ENCODE measurements around the gene KIF16B. TPM values are rescaled to one million over a fixed set of nuclear protein-coding genes. Genes with fewer than 3 reads are reported as not detected.

KIF16B gene
- total RNA-seq, 2 experiments from 2014 or later = 8.8 to 8.9 TPM

DNA sequence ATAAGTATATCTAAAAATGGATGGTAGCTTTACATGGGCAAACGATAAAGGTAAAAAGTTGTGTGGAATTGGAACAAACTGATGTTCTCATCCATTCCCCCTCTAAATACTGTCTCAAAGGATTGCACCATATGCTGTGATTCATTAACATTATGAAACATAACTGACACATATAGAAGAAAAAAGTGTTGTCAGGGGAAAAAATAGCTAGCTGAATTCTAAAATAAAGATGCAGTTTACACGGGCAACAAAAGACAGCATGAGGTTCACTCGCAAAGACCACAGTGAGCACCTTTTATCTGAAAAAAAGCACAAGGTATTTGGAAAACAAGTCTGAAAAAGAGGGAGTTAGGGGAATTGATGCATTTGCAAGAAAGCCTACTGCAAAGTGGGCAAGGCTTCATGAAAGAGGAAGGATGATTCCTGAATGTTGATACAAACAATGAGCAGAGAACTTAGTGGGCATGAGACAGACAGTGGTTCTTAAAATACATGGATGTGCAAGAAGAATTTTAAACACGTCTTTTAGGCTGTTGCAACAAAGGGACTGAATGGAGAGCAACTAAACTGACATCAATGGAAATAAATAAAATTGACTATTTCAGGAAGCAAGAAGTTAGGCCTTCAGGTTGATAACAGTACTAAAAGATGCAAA, 280.9 kb downstream of the KIF16B start:
- Mint-ChIP-seq H3K4me3 (no peak overlapping the region), H3K27ac (no peak overlapping the region), H3K9me3 (peaks cover 6% of the 10 kb centered on the region), H3K36me3 (ENCODE audit: low read depth) (no peaks in the 10 kb centered on the region), H3K27me3 (no peaks in the 10 kb centered on the region), H3K4me1 (no peaks in the 10 kb centered on the region)
- ChIA-PET POLR2A (no interaction called here), CTCF (no interaction called here)
- no peak for DNase-seq

- no peaks in the 10 kb centered on the region for H3K27me3 Mint-ChIP-seq
- CTCF ChIA-PET = no interaction called here
- H3K27ac Mint-ChIP-seq = no peak overlapping the region
- no peaks in the 10 kb centered on the region for H3K4me1 Mint-ChIP-seq
- peaks cover 6% of the 10 kb centered on the region for H3K9me3 Mint-ChIP-seq
- no peak overlapping the region for H3K4me3 Mint-ChIP-seq
- no peak for DNase-seq
- no peaks in the 10 kb centered on the region for H3K36me3 Mint-ChIP-seq (ENCODE audit: low read depth)
- POLR2A ChIA-PET = no interaction called here
These were observed 282.9 kb downstream of the KIF16B start for GRCh38 chr20:16290358-16290757.

- H3K9me3 Mint-ChIP-seq = peaks cover 15% of the 10 kb centered on the region
- CTCF ChIA-PET = no interaction called here
- H3K4me3 Mint-ChIP-seq = no peak overlapping the region
These were observed 285.5 kb downstream of the KIF16B start for GRCh38 chr20:16287776-16288175.

GRCh38 chr20:16286601-16287000, 286.6 kb downstream of the KIF16B start:
- CTCF ChIA-PET = no interaction called here
- POLR2A ChIA-PET = no interaction called here
- no peaks in the 10 kb centered on the region for H3K36me3 Mint-ChIP-seq (ENCODE audit: low read depth)

More at GRCh38 chr20:16287776-16288175, 285.5 kb downstream of the KIF16B start:
- DNase-seq = no peak
- H3K27me3 Mint-ChIP-seq = no peaks in the 10 kb centered on the region
- H3K4me1 Mint-ChIP-seq = no peaks in the 10 kb centered on the region
- H3K27ac Mint-ChIP-seq = no peak overlapping the region
- H3K36me3 Mint-ChIP-seq (ENCODE audit: low read depth) = no peaks in the 10 kb centered on the region
- POLR2A ChIA-PET = no interaction called here

DNA sequence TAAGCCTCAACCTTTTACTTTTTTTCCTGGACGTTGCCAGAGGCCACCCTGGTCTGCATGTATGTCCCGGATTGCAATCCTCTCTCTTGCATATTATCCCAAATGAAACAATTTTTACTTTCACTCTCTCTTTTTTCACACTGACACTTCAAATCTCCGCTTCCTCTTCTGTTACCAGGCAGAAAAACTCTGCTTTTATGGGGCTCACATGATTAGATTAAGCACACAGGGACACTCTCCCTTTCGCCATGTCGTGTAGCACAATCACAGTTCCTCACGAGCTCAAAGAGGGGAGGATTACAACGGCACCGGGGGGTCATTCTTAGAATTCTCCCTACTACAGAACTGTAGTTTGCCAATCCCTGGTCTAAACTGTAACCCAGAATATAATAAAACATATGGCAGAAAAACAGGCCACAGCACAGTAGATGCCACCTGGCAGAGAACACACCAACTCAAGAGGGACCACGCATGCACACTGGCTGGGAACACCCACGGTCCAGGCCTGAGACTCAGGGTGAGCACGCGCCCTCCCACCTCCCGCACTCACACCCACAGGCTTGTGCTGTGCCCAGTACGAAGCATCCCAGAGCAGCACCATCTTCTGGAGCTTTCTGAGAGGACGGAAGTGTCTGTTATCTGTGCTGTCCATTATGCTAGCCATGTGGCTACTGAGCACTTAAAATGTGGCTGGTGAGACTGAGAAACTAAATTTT, 288.7 kb downstream of the KIF16B start:
- Mint-ChIP-seq H3K27me3 (no peaks in the 10 kb centered on the region), H3K4me3 (no peak overlapping the region), H3K36me3 (ENCODE audit: low read depth) (no peaks in the 10 kb centered on the region), H3K27ac (no peak overlapping the region), H3K4me1 (no peaks in the 10 kb centered on the region), H3K9me3 (peaks cover 12% of the 10 kb centered on the region)
- DNase-seq = no peak
- ChIA-PET POLR2A (no interaction called here), CTCF (no interaction called here)

More at GRCh38 chr20:16286601-16287000, 286.6 kb downstream of the KIF16B start:
- no peaks in the 10 kb centered on the region for H3K4me1 Mint-ChIP-seq
- H3K4me3 Mint-ChIP-seq = no peak overlapping the region
- no peak for DNase-seq
- H3K27ac Mint-ChIP-seq = no peak overlapping the region
- peaks cover 15% of the 10 kb centered on the region for H3K9me3 Mint-ChIP-seq
- H3K27me3 Mint-ChIP-seq = no peaks in the 10 kb centered on the region

DNA sequence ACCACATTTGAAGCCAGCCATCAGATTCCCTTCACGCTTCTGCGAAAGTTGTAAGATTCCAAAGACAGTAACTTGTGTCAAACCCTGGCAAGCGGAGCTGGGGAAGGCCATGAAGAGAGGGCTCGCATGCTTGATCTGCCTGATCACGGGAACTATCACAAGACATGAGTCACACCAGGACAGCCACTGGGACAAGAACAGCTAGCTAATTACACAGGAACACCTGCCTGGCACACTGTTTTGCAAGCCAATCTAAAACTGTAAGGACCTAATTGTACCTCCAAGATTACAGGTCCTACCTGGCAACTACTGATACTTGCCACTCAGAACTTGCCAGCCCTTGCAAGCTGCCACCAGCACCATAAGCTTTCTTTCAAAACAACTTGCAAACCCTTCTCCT, 289.3 kb downstream of the KIF16B start:
- H3K4me3 Mint-ChIP-seq = no peak overlapping the region
- H3K27me3 Mint-ChIP-seq = no peaks in the 10 kb centered on the region
- peaks cover 10% of the 10 kb centered on the region for H3K9me3 Mint-ChIP-seq
- DNase-seq = no peak
- no peak overlapping the region for H3K27ac Mint-ChIP-seq
- no peaks in the 10 kb centered on the region for H3K4me1 Mint-ChIP-seq
- ChIA-PET POLR2A (no interaction called here), CTCF (no interaction called here)
- H3K36me3 Mint-ChIP-seq (ENCODE audit: low read depth) = no peaks in the 10 kb centered on the region

GRCh38 chr20:16283307-16283706, 289.9 kb downstream of the KIF16B start:
- POLR2A ChIA-PET = no interaction called here
- no peaks in the 10 kb centered on the region for H3K36me3 Mint-ChIP-seq (ENCODE audit: low read depth)
- H3K4me3 Mint-ChIP-seq = no peak overlapping the region
- H3K9me3 Mint-ChIP-seq = peaks cover 10% of the 10 kb centered on the region
- H3K4me1 Mint-ChIP-seq = no peaks in the 10 kb centered on the region
- CTCF ChIA-PET = no interaction called here
- no peak overlapping the region for H3K27ac Mint-ChIP-seq
- no peak for DNase-seq
- no peaks in the 10 kb centered on the region for H3K27me3 Mint-ChIP-seq

GRCh38 chr20:16280219-16280618, 293.0 kb downstream of the KIF16B start:
- DNase-seq = no peak
- ChIA-PET POLR2A (no interaction called here), CTCF (interaction anchor here (0.7 kb wide), 1 partner anchor 542 kb away, joined by 3 read pairs; no protein-coding TSS in a partner anchor)
- no peaks in the 10 kb centered on the region for H3K27me3 Mint-ChIP-seq
- H3K9me3 Mint-ChIP-seq = peaks cover 10% of the 10 kb centered on the region
- H3K27ac Mint-ChIP-seq = no peak overlapping the region
- H3K4me3 Mint-ChIP-seq = no peak overlapping the region
- no peaks in the 10 kb centered on the region for H3K4me1 Mint-ChIP-seq
- H3K36me3 Mint-ChIP-seq (ENCODE audit: low read depth) = no peaks in the 10 kb centered on the region

DNA sequence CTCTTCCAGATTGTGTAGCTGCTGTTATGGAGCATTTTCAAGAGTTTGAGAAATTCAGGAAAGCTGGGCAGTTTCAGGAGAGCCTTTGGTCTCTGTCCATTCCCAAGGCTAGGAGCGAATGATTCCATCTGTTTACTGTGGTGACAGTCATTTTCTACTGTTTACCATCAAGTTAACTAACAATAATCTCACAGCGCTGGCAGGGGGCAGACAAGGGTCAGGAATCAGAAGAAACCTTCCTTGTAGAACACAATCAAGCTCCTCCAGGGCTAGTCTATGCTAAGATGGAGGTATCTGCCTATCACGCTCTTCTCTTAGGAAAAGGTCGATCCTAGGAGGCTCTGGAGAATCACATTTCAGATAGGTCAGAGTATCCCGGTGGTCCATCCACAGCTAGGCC, 293.9 kb downstream of the KIF16B start:
- Mint-ChIP-seq H3K27me3 (no peaks in the 10 kb centered on the region), H3K4me1 (no peaks in the 10 kb centered on the region), H3K9me3 (peaks cover 6% of the 10 kb centered on the region), H3K36me3 (ENCODE audit: low read depth) (no peaks in the 10 kb centered on the region), H3K4me3 (no peak overlapping the region), H3K27ac (no peak overlapping the region)
- ChIA-PET CTCF (no interaction called here), POLR2A (no interaction called here)
- no peak for DNase-seq

- ChIA-PET CTCF (no interaction called here), POLR2A (no interaction called here)
- H3K27ac Mint-ChIP-seq = no peak overlapping the region
- no peak overlapping the region for H3K4me3 Mint-ChIP-seq
- no peak for DNase-seq
- peaks cover 2% of the 10 kb centered on the region for H3K9me3 Mint-ChIP-seq
- no peaks in the 10 kb centered on the region for H3K36me3 Mint-ChIP-seq (ENCODE audit: low read depth)
- no peaks in the 10 kb centered on the region for H3K4me1 Mint-ChIP-seq
- no peaks in the 10 kb centered on the region for H3K27me3 Mint-ChIP-seq
These were observed 299.3 kb downstream of the KIF16B start for GRCh38 chr20:16273812-16274555.

DNA sequence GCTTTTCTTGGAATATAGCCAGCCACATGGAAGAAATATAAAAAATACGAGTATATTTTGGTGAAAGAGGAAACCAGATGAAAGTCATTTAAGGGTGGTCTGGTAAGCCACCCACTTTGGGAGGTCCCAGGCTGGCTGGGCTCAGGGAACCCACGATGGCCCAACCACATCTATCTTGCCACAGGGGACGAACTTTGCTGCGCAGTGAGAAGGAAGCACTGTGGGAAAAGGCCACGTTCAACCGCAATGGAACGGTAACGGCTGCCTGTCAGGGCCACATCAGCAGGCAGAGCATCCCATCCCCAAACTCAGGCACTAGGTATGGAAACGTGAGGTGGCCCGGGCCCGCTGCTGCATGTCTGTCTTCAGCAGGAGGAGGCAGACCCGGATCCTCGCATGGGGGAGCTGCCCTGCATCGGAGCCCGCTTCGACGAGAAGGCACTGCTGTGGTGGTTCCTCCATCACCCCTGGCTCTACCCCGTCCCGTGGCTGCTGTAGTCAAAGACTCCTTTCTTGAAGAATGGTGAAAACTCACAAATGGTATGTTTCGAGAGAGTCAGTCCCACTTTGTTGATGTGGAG, 300.4 kb downstream of the KIF16B start:
- Mint-ChIP-seq H3K9me3 (peaks cover 2% of the 10 kb centered on the region), H3K27ac (no peak overlapping the region), H3K36me3 (ENCODE audit: low read depth) (no peaks in the 10 kb centered on the region), H3K27me3 (no peaks in the 10 kb centered on the region), H3K4me1 (no peaks in the 10 kb centered on the region), H3K4me3 (no peak overlapping the region)
- CTCF ChIA-PET = no interaction called here
- POLR2A ChIA-PET = no interaction called here
- no peak for DNase-seq

GRCh38 chr20:16271450-16271849, 301.8 kb downstream of the KIF16B start:
- H3K36me3 Mint-ChIP-seq (ENCODE audit: low read depth) = no peaks in the 10 kb centered on the region
- H3K27ac Mint-ChIP-seq = no peak overlapping the region
- POLR2A ChIA-PET = no interaction called here
- H3K9me3 Mint-ChIP-seq = peaks cover 6% of the 10 kb centered on the region
- no peak overlapping the region for H3K4me3 Mint-ChIP-seq
- no peak for DNase-seq
- no peaks in the 10 kb centered on the region for H3K4me1 Mint-ChIP-seq
- no peaks in the 10 kb centered on the region for H3K27me3 Mint-ChIP-seq
- CTCF ChIA-PET = no interaction called here

- Mint-ChIP-seq H3K4me1 (no peaks in the 10 kb centered on the region), H3K9me3 (peaks cover 9% of the 10 kb centered on the region), H3K4me3 (no peak overlapping the region), H3K36me3 (ENCODE audit: low read depth) (no peaks in the 10 kb centered on the region), H3K27ac (no peak overlapping the region), H3K27me3 (no peaks in the 10 kb centered on the region)
- DNase-seq = no peak
- ChIA-PET POLR2A (no interaction called here), CTCF (no interaction called here)
These were observed 302.3 kb downstream of the KIF16B start for GRCh38 chr20:16270989-16271388.

Data from activated CD4-positive, alpha-beta memory T cell treated with anti-CD3 and anti-CD28 coated beads, Interleukin-2, amount 10 ng/mL, durations not matched to agents 7 days and 5 days (primary cell).